HG03280 (cell line): Measurements from ENCODE around the gene PPP1R3F.

Experiments used
- ATAC-seq: cut with Tn5 transposase; IDR thresholded peaks from one replicate; pipeline ENCODE4 v1.9.1; 2021; ENCODE audit warnings: mild to moderate bottlenecking, moderate library complexity; ENCODE audit not compliant: unreplicated experiment

Gene PPP1R3F

GRCh38 chrX:49269767-49270248, at the start of gene PPP1R3F:
TSS of gene PPP1R3F (plus strand) at chrX:49269793. CDS start at chrX:49269870, 77 bp downstream.
- ATAC-seq, result peak; percentile 20

DNA sequence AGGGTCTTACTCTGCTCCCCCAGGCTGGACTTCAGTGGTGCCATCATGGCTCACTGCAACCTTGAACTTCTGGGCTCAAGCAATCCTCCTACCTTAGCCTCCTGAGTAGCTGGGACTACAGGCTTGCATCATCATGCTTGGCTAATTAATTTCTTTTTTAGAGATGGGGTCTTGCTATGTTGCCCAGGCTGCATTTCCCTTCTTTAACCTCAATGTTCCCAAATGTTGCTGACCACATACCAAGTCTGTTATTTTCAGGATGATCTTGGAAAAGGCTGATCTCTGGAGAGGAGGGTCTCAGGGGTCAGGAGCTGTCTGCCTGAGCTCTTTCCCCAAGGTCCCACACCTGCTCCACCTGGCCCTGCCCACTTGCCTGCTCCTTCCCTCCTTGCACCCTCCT, 49.5 kb upstream of the PPP1R3F start:
- ATAC-seq, result no peak

GRCh38 chrX:49221868-49222267, 47.7 kb upstream of the PPP1R3F start:
- no peak for ATAC-seq

- no peak for ATAC-seq
Measured at GRCh38 chrX:49225858-49226257, 43.7 kb upstream of the PPP1R3F start.

DNA sequence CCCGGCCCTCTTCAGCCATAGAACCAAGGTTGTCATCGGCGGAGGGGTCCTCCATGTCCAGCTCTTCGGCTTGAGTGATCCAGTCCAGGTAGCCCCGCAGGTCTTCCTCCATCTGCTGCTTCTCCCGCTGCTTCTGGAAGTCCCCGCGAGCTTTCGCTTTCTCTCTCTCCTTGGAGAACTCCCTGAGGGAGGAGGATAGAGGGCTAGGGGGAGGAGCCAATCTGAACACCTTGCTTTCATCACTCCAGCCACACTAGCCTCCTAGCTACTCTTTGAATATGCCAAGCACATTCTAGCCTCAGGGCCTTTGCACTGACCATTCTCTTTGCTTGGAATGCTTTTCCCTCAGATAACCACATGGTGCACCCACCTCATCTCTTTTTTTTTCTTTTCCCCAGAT, 42.6 kb upstream of the PPP1R3F start:
- ATAC-seq, result no peak

- ATAC-seq, result no peak
Measured at GRCh38 chrX:49227726-49228125, 41.9 kb upstream of the PPP1R3F start.

GRCh38 chrX:49228185-49228584, 41.4 kb upstream of the PPP1R3F start:
- no peak for ATAC-seq

DNA sequence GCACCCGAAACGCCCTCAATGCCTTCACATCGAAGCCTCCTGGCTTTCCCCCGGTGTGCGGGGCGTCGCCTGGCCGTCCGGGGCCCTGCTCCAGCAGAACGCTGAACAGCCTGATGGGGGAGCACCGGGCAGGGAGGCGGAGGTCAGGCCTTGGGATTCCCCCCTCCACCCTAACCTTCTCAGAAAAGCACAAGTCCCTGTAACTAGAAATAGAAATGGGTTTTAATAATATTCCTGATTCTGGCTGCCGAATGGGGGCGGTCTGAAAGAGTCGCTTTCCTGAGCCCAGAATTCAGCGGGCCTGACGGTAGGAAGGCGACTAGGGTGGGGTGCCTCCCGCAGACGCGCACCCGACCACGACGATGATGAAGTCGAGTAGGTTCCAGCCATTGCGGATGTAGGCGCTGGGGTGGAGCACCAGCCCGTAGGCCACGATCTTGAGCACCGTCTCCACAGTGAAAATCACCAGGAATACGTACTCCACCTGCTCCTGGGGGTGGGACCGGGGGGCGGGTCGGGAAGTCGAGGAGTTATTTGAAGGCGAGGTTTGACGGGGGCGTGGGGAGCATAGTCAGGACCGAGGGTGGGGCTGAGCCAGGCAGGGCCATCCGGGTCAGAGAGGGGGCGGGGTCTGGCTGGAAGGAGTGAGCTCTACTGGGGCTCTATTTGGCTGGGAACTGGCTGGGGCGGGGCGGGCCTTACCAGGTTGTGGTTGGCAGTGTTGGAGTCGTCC, 38.9 kb upstream of the PPP1R3F start:
- ATAC-seq, result peak; percentile 56

DNA sequence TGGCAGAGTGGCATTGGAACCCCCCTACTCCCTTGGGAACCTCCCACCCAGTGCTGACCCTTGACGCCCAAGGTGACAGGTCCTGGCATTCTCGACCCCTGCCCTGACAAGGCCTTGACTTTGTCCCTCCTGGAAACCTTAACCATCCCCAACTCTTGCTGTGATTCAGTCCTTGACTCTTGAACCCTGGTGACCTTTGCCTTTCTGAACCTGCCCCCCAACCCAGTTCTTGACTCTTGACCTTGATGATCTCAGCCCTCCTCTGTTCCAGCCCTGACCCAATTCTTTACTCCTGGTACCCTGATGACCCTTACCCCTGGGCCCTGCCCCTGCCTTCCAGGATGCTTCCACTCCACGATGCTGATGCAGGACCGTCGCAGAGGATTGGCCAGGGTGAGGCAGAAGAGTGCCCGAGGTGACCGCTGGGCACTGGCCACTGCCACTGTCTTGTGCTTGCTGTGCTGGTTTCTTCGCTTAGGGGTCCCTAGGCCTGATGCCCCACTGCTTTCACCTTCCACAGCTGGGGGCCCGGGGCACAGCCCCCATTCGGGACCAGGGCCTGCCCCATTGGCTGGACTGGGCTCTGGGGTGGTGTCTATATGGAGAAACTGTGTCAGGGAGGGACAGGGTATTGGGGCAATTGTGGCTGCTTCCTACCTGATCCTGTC, 38.1 kb upstream of the PPP1R3F start:
- ATAC-seq, result no peak

DNA sequence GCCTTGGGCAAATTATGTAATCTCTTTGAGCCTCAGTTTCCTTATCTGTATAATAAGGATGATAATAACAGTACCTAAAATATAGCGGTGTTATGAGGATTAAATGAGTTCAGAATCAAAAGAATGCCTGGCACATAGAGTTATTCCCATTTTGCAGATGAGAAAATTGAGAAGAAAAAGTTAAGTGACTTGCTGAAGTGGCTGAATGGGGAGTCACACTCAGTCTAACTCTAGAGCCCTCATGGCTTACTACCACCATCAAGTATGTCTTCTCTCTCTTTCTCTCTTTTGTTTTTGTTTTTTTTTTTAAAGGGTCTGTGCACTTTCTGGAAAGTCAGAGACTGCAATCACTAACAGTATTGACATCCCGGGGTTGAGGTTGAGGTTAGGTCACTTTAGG, 37.1 kb upstream of the PPP1R3F start:
- no peak for ATAC-seq

GRCh38 chrX:49233176-49233575, 36.4 kb upstream of the PPP1R3F start, which contains the start of gene CACNA1F:
TSS of gene CACNA1F (minus strand) at chrX:49233340. CDS start at chrX:49233309, 31 bp downstream.
- no peak for ATAC-seq

GRCh38 chrX:49233887-49234555, 35.6 kb upstream of the PPP1R3F start:
- ATAC-seq, result no peak

DNA sequence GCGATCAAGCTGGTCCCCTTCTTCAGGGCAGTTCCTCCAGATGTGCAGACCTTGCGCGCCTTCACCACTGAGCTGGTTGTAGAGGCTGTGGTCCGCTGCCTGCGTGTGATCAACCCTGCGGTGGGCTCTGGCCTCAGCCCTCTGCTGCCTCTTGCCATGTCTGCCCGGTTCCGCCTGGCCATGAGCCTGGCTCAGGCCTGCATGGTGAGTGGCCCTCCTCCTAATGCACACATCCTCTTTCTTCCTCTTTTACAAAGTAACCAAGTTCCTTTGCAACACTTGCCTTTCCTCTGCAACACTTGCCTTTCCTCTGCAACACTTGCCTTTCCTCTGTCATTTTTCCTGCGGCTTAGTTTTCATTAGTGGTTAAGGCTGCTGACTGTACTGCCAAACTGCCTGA, 32.5 kb upstream of the PPP1R3F start:
- no peak for ATAC-seq

- ATAC-seq, result no peak
Measured at GRCh38 chrX:49238735-49239134, 30.9 kb upstream of the PPP1R3F start.

GRCh38 chrX:49242545-49243066, 27.0 kb upstream of the PPP1R3F start:
- ATAC-seq, result no peak

- ATAC-seq, result no peak
Measured at GRCh38 chrX:49243166-49243565, 26.4 kb upstream of the PPP1R3F start.

GRCh38 chrX:49244207-49244606, 25.4 kb upstream of the PPP1R3F start:
- no peak for ATAC-seq

DNA sequence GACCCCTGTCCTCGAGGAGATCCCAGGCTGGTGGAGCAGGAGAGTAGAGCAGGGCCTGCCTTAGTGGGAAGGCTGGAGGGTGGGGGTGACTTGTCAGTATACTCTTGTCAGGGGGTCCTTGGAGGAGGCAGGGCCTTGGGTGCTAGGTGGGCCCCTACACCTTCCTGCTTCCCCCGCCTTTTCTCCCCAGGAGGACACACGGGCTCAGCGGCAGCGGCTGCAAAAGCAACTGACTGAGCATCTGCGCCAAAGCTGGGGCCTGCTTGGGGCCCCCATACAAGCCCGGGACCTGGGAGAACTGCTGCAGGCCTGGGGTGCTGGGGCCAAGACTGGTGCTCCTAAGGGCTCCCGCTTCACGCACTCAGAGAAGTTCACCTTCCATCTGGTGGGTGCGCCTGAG, 23.1 kb upstream of the PPP1R3F start:
- no peak for ATAC-seq

- no peak for ATAC-seq
Measured at GRCh38 chrX:49247346-49247745, 22.2 kb upstream of the PPP1R3F start.

DNA sequence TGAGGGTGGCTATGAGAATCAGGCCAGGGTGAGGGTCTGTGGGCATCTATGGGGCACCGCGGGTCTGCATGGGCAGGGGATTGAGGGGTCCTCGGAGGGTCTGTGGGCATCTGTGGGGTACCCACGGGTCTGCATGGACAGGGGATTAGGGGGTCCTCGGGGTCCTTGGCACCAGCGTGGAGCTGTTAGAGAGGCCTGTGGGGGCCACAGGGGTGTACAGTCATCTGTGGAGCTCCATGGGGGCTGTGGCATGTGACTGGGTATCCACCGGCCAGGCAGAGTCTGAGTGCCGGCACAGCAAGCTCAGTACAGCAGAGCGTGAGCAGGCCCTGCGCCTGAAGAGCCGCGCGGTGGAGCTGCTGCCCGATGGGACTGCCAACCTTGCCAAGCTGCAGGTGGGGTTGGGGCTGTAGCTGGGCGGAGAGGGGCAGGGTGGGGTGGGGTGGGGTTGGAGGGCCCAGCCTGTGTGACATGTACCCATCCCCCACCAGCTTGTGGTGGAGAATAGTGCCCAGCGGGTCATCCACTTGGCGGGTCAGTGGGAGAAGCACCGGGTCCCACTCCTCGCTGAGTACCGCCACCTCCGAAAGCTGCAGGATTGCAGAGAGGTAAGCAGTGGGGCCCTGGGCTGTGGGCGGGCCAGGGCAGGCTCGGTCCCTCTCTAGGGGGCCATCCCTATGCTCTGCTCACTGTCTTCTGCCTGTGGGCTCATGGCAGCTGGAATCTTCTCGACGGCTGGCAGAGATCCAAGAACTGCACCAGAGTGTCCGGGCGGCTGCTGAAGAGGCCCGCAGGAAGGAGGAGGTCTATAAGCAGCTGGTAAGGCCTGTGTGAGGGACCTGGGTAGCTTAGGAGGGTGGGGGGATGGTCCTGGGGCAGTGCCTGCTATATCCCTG, 21.4 kb upstream of the PPP1R3F start:
- no peak for ATAC-seq
